MM.1S (cell line): ENCODE results near the gene AIMP1.

ENCODE experiments used
- DNase-seq: peaks from one replicate; pipeline ENCODE4 v3.0.0-alpha.2; 2015
- H2AFZ ChIP-seq: fragments of 300-600 bp; sonication (generic); 2 replicates; pipeline ENCODE4 v1.6.0; 2016; ENCODE audit warnings: antibody characterized with exemption, low read length
- H3F3A ChIP-seq: fragments of 300-600 bp; sonication (generic); 2 replicates; pipeline ENCODE4 v1.6.1; 2016; ENCODE audit warnings: mild to moderate bottlenecking, antibody characterized with exemption, low read length, moderate library complexity, mixed read lengths; ENCODE audit not compliant: insufficient read depth
- H3K27ac ChIP-seq: fragments of 300-600 bp; sonication (generic); 2 replicates; pipeline ENCODE4 v1.5.1; 2016; ENCODE audit warnings: mild to moderate bottlenecking, low read length
- H3K27me3 ChIP-seq: fragments of 300-600 bp; sonication (generic); replicated peaks from 2 replicates; pipeline ENCODE4 v1.6.0; 2016; ENCODE audit warnings: low read length; ENCODE audit not compliant: insufficient read depth
- H3K36me3 ChIP-seq: fragments of 300-600 bp; sonication (generic); replicated peaks from 2 replicates; pipeline ENCODE4 v1.6.1; 2016; ENCODE audit warnings: mild to moderate bottlenecking, low read length, mixed read lengths; ENCODE audit not compliant: insufficient read depth
- H3K4me1 ChIP-seq: fragments of 300-600 bp; sonication (generic); 2 replicates; pipeline ENCODE4 v1.6.1; 2016; ENCODE audit warnings: low read length, mixed read lengths
- H3K4me2 ChIP-seq: fragments of 300-600 bp; sonication (generic); 2 replicates; pipeline ENCODE4 v1.6.0; 2016; ENCODE audit warnings: low read depth, low read length
- H3K4me3 ChIP-seq: fragments of 300-600 bp; sonication (generic); 2 replicates; pipeline ENCODE4 v1.5.1; 2016; ENCODE audit warnings: low read length, mixed read lengths
- H3K79me2 ChIP-seq: fragments of 300-600 bp; sonication (generic); 2 replicates; pipeline ENCODE4 v1.6.1; 2016; ENCODE audit warnings: mixed run types, low read length, mixed read lengths
- H3K9ac ChIP-seq: fragments of 300-600 bp; sonication (generic); 2 replicates; pipeline ENCODE4 v1.6.1; 2016; ENCODE audit warnings: low read length, mixed read lengths
- H3K9me2 ChIP-seq: fragments of 300-600 bp; sonication (generic); replicated peaks from 2 replicates; pipeline ENCODE4 v1.6.1; 2016; ENCODE audit warnings: mild to moderate bottlenecking, low read length, mixed read lengths; ENCODE audit not compliant: insufficient read depth
- H3K9me3 ChIP-seq: fragments of 300-600 bp; sonication (generic); replicated peaks from 2 replicates; pipeline ENCODE4 v1.6.1; 2016; ENCODE audit warnings: mild to moderate bottlenecking, low read length, mixed read lengths; ENCODE audit not compliant: insufficient read depth
- H4K20me1 ChIP-seq: fragments of 300-600 bp; sonication (generic); 2 replicates; pipeline ENCODE4 v1.6.1; 2016; ENCODE audit warnings: mild to moderate bottlenecking, low read length, moderate library complexity, mixed read lengths; ENCODE audit not compliant: insufficient read depth
- EZH2 ChIP-seq: fragments of 300-600 bp; sonication (generic); optimal IDR thresholded peaks from 2 replicates; pipeline ENCODE3; 2017; ENCODE audit warnings: low read depth, mild to moderate bottlenecking, antibody characterized with exemption, low read length, mixed read lengths
- EZH2phosphoT487 ChIP-seq: fragments of 300-600 bp; sonication (generic); IDR thresholded peaks from 2 replicates; pipeline ENCODE4 v1.6.1; 2018; ENCODE audit warnings: antibody characterized with exemption, low read length
- TF ChIP-seq, protein P1 (sequence below): fragments of 300-600 bp; sonication (generic); IDR thresholded peaks from 2 replicates; pipeline ENCODE4 v1.5.1; 2016; ENCODE audit warnings: antibody characterized with exemption, low read length, mixed read lengths

The AIMP1 gene

DNA sequence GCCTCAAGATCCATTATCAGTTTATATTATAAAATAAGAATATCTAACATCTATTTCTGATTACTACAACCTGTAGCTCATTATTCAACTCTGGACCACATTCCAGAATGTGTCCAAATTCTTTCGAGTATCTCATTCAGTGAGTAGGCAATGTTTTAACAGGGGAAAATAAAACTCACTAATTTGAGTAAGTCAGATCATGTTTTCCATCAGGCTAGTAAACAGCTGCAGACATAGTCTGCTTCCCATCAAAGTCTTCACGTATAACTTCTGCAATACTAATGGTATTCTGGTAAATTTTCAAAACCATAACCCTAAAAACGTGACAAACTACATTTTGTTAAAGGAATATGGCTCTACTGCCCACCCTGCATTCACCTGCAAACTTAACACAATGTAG lies 32.1 kb upstream of the AIMP1 start:
- H4K20me1 ChIP-seq = no peaks in the 10 kb centered on the region
- H2AFZ ChIP-seq = no peak overlapping the region
- no peak overlapping the region for H3K4me2 ChIP-seq
- DNase-seq = no peak
- no peaks in the 10 kb centered on the region for H3K27me3 ChIP-seq
- peaks cover 13% of the 10 kb centered on the region; the same call in 1 of the 2 replicates for H3F3A ChIP-seq
- no peaks in the 10 kb centered on the region for H3K36me3 ChIP-seq
- H3K79me2 ChIP-seq = no peaks in the 10 kb centered on the region
- no peak for TF ChIP-seq EZH2phosphoT487
- H3K9me3 ChIP-seq = no peaks in the 10 kb centered on the region
- peaks cover 26% of the 10 kb centered on the region for H3K4me1 ChIP-seq
- no peak overlapping the region for H3K27ac ChIP-seq
- no peak overlapping the region for H3K4me3 ChIP-seq
- H3K9me2 ChIP-seq = no peaks in the 10 kb centered on the region
- H3K9ac ChIP-seq = no peak overlapping the region

DNA sequence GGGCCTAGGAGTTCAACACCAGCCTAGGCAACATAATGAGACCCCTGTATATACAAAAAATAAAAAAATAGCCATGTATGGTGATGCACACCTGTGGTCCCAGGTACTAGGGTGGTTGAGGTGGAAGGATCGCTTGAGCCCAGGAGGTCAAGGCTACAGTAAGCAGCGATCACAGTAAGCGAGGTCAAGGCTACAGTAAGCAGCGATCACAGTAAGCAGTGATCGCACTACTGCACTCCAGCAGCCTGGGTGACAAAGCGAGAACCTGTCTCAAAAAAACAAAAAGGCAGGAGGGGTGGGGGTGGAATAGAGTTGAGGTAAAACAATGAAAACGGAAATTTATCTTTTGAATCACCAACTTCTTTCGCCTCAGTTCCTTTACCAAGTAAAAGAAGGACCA lies 29.7 kb upstream of the AIMP1 start:
- Histone ChIP-seq H2AFZ (no peak overlapping the region), H3K4me3 (no peak overlapping the region), H3K27ac (no peak overlapping the region), H4K20me1 (no peaks in the 10 kb centered on the region), H3K9me3 (no peaks in the 10 kb centered on the region), H3K4me2 (no peak overlapping the region), H3K36me3 (no peaks in the 10 kb centered on the region), H3K9me2 (no peaks in the 10 kb centered on the region), H3K9ac (no peak overlapping the region), H3K27me3 (no peaks in the 10 kb centered on the region), H3F3A (no peaks in the 10 kb centered on the region), H3K4me1 (peaks cover 10% of the 10 kb centered on the region), H3K79me2 (no peaks in the 10 kb centered on the region)
- TF ChIP-seq, protein P1, sequence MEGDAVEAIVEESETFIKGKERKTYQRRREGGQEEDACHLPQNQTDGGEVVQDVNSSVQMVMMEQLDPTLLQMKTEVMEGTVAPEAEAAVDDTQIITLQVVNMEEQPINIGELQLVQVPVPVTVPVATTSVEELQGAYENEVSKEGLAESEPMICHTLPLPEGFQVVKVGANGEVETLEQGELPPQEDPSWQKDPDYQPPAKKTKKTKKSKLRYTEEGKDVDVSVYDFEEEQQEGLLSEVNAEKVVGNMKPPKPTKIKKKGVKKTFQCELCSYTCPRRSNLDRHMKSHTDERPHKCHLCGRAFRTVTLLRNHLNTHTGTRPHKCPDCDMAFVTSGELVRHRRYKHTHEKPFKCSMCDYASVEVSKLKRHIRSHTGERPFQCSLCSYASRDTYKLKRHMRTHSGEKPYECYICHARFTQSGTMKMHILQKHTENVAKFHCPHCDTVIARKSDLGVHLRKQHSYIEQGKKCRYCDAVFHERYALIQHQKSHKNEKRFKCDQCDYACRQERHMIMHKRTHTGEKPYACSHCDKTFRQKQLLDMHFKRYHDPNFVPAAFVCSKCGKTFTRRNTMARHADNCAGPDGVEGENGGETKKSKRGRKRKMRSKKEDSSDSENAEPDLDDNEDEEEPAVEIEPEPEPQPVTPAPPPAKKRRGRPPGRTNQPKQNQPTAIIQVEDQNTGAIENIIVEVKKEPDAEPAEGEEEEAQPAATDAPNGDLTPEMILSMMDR = no peak
- TF ChIP-seq EZH2phosphoT487 (no peak), EZH2 (no peak)
- DNase-seq = no peak

DNA sequence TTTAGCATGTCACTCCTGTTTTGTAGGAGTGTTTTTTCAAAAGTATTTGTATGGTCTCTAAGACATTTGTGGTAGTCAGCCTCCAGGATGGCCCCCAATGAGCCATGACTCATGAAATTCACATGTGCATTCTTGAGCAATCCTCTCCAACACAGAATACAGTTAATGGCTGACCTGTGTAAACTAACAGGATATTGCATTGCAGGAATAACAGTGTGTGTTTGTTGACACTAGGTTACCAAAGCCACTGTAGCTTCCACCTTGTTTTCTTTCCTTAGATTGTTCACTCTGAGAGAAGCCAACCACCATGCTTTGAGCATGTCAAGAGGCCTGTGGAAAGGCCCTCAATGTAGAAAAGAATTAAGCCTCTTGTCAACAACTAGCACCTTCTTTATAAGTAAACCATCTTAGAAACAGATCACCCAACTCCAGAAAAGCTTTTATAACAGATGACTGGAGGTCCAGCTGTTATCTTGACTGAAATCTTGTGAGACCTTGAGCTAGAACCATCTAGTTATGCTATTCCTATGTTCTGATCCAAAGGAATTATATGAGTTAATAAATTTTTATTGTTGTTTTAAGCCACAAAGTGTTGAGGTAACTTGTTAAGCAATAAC lies 28.9 kb upstream of the AIMP1 start:
- H2AFZ ChIP-seq = no peak overlapping the region
- TF ChIP-seq, protein P1 = no peak
- TF ChIP-seq EZH2phosphoT487 = no peak
- no peak for TF ChIP-seq EZH2

DNA sequence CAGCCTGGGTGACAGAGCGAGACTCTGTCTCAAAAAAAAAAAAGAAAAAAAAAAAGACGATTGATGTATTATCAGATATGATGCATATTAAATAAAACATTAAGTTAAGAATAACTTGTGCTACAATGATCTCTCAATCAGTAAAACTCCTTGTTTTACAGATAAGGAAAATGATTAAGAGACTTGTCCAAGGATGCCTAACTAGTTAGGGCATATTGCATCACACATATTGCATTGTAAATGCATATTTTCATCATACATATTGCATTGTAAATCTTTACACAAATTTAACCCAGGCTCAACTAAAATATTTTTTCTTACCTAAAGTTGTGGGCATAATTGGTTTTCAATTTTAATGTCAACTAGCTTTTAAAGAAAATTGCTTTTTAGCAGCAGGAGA lies 26.6 kb upstream of the AIMP1 start:
- Histone ChIP-seq H3K9me2 (no peaks in the 10 kb centered on the region), H3K4me3 (no peak overlapping the region), H3K27ac (no peak overlapping the region), H3K79me2 (no peaks in the 10 kb centered on the region), H3K9me3 (no peaks in the 10 kb centered on the region), H2AFZ (no peak overlapping the region), H3K4me2 (no peak overlapping the region), H4K20me1 (no peaks in the 10 kb centered on the region), H3K36me3 (no peaks in the 10 kb centered on the region), H3F3A (no peaks in the 10 kb centered on the region), H3K9ac (no peak overlapping the region), H3K27me3 (no peaks in the 10 kb centered on the region), H3K4me1 (peaks cover 7% of the 10 kb centered on the region; the same call in 1 of the 2 replicates)
- no peak for DNase-seq
- TF ChIP-seq EZH2 = no peak
- no peak for TF ChIP-seq EZH2phosphoT487
- TF ChIP-seq, protein P1 = no peak

More for the DNA sequence above, 28.9 kb upstream of the AIMP1 start:
- Histone ChIP-seq H3K9ac (no peak overlapping the region), H3K9me2 (no peaks in the 10 kb centered on the region), H3F3A (no peaks in the 10 kb centered on the region), H3K4me2 (no peak overlapping the region), H3K4me3 (no peak overlapping the region), H3K9me3 (no peaks in the 10 kb centered on the region), H4K20me1 (no peaks in the 10 kb centered on the region), H3K27me3 (no peaks in the 10 kb centered on the region), H3K79me2 (no peaks in the 10 kb centered on the region), H3K27ac (no peak overlapping the region), H3K36me3 (no peaks in the 10 kb centered on the region), H3K4me1 (peaks cover 7% of the 10 kb centered on the region; the same call in 1 of the 2 replicates)
- DNase-seq = no peak
